ENCODE results near the gene CDK10. TPM values are rescaled to one million over a fixed set of nuclear protein-coding genes. Genes with fewer than 3 reads are reported as not detected.

Gene CDK10
- total and polyA plus RNA-seq, 9 of the 15 experiments (the other 6 are each of a cell fraction or from before 2014, with no cell fraction given), result 2.0 to 85.1 (median 40.1) TPM

DNA sequence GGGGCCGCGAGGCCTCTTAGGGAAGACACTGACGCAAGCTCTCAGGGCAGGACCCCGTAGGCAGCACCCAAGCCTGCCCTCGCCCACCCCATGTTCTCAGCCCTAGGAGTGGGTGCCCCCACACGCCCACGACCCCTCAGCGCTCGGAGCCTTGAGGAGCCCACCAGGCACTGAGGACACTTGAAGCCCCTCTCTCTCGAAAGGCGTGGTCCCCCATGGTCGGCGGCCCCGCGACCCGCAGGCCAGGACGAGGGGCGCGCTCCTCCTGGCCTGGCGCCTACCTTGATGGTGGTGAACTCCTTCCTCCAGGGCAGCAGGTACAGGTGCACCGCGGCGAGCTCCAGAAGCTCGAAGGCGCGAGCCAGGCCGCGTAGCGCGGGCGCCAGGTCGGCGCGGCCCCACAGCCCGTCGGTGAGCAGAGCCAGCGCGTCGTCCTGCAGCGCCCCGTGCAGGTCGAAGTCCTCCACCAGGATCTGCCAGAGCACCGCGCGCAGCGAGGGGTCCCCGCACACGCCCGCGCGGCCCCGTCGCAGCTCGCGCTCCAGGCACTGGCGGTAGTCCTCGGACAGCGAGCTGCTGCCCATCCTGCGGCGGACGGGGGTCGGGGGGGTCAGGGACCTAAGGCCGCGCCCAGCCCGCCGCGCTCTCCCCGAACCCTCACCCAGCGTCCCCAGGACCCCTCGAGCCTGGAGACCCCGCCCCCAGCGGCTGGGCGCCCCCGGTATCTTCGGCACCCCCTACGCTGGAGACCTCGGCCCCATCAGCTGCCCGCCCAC is 14.3 kb downstream of the CDK10 start (continued):
- TF ChIP-seq RCOR1 (IDR thresholded peaks at IDR 0.05; ENCODE audit: borderline replicate concordance in 1 of 2, low read depth in 2 of 2, low read length in 2 of 2) (no peak), SRSF3 (IDR thresholded peaks at IDR 0.05; ENCODE audit: insufficient read depth, low read length) (no peak), SMARCB1 (IDR thresholded peaks at IDR 0.05; ENCODE audit: insufficient read length, low read depth) (no peak), ASH1L (IDR thresholded peaks at IDR 0.05; ENCODE audit: borderline replicate concordance, low read depth, partially characterized antibody) (no peak), CHD4 (IDR thresholded peaks at IDR 0.05; ENCODE audit: insufficient read depth, insufficient replicate concordance, low read depth, low read length, poor library complexity, severe bottlenecking) (no peak), ZNF146 (CRISPR knock-in tag; IDR thresholded peaks at IDR 0.05; ENCODE audit: unreplicated experiment) (no peak), YY1 (IDR thresholded peaks at IDR 0.05; ENCODE audit: borderline replicate concordance in 1 of 3, control insufficient read depth in 1 of 3, extremely low read depth in 1 of 3, insufficient read depth in 3 of 3, insufficient read length in 1 of 3, insufficient replicate concordance in 2 of 3, low read depth in 1 of 3, low read length in 2 of 3) (peak in 2 of 3 experiments; percentile 46 to 56), RFX5 (IDR thresholded peaks at IDR 0.05; ENCODE audit: low read depth, low read length) (no peak), MCM7 (IDR thresholded peaks at IDR 0.05) (no peak), TGIF2 (CRISPR knock-in tag; IDR thresholded peaks at IDR 0.05) (no peak), PHF8 (IDR thresholded peaks at IDR 0.05; ENCODE audit: borderline replicate concordance, low read length) (no peak), HNRNPL (IDR thresholded peaks at IDR 0.05; ENCODE audit: low read depth, low read length) (no peak), DACH1 (IDR thresholded peaks at IDR 0.05; ENCODE audit: partially characterized antibody) (no peak), ZBTB17 (CRISPR knock-in tag; IDR thresholded peaks at IDR 0.05) (no peak), KLF10 (CRISPR knock-in tag; IDR thresholded peaks at IDR 0.05) (no peak), ZNF668 (CRISPR knock-in tag; IDR thresholded peaks at IDR 0.05) (no peak), TEAD2 (tag; IDR thresholded peaks at IDR 0.05) (no peak)
- TF ChIP-seq, protein P1, sequence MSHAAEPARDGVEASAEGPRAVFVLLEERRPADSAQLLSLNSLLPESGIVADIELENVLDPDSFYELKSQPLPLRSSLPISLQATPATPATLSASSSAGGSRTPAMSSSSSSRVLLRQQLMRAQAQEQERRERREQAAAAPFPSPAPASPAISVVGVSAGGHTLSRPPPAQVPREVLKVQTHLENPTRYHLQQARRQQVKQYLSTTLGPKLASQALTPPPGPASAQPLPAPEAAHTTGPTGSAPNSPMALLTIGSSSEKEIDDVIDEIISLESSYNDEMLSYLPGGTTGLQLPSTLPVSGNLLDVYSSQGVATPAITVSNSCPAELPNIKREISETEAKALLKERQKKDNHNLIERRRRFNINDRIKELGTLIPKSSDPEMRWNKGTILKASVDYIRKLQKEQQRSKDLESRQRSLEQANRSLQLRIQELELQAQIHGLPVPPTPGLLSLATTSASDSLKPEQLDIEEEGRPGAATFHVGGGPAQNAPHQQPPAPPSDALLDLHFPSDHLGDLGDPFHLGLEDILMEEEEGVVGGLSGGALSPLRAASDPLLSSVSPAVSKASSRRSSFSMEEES (CRISPR knock-in tag; IDR thresholded peaks at IDR 0.05), result no peak
- TF ChIP-seq, protein P2, sequence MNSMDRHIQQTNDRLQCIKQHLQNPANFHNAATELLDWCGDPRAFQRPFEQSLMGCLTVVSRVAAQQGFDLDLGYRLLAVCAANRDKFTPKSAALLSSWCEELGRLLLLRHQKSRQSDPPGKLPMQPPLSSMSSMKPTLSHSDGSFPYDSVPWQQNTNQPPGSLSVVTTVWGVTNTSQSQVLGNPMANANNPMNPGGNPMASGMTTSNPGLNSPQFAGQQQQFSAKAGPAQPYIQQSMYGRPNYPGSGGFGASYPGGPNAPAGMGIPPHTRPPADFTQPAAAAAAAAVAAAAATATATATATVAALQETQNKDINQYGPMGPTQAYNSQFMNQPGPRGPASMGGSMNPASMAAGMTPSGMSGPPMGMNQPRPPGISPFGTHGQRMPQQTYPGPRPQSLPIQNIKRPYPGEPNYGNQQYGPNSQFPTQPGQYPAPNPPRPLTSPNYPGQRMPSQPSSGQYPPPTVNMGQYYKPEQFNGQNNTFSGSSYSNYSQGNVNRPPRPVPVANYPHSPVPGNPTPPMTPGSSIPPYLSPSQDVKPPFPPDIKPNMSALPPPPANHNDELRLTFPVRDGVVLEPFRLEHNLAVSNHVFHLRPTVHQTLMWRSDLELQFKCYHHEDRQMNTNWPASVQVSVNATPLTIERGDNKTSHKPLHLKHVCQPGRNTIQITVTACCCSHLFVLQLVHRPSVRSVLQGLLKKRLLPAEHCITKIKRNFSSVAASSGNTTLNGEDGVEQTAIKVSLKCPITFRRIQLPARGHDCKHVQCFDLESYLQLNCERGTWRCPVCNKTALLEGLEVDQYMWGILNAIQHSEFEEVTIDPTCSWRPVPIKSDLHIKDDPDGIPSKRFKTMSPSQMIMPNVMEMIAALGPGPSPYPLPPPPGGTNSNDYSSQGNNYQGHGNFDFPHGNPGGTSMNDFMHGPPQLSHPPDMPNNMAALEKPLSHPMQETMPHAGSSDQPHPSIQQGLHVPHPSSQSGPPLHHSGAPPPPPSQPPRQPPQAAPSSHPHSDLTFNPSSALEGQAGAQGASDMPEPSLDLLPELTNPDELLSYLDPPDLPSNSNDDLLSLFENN (IDR thresholded peaks at IDR 0.05; ENCODE audit: low read depth in 2 of 2, low read length in 2 of 2), result no peak
- TF ChIP-seq, protein P3, sequence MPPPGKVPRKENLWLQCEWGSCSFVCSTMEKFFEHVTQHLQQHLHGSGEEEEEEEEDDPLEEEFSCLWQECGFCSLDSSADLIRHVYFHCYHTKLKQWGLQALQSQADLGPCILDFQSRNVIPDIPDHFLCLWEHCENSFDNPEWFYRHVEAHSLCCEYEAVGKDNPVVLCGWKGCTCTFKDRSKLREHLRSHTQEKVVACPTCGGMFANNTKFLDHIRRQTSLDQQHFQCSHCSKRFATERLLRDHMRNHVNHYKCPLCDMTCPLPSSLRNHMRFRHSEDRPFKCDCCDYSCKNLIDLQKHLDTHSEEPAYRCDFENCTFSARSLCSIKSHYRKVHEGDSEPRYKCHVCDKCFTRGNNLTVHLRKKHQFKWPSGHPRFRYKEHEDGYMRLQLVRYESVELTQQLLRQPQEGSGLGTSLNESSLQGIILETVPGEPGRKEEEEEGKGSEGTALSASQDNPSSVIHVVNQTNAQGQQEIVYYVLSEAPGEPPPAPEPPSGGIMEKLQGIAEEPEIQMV (tag; conservative IDR thresholded peaks at IDR 0.05; ENCODE audit: low read depth), result no peak
